Measurements from ENCODE around the gene PRKAG1. TPM values are rescaled to one million over a fixed set of nuclear protein-coding genes. Genes with fewer than 3 reads are reported as not detected.
A peak's percentile ranks its signal among the peaks of the same experiment; 100 is the strongest.

Gene PRKAG1
- total RNA-seq, 1 experiment from 2014 or later, result 34.2 TPM

DNA sequence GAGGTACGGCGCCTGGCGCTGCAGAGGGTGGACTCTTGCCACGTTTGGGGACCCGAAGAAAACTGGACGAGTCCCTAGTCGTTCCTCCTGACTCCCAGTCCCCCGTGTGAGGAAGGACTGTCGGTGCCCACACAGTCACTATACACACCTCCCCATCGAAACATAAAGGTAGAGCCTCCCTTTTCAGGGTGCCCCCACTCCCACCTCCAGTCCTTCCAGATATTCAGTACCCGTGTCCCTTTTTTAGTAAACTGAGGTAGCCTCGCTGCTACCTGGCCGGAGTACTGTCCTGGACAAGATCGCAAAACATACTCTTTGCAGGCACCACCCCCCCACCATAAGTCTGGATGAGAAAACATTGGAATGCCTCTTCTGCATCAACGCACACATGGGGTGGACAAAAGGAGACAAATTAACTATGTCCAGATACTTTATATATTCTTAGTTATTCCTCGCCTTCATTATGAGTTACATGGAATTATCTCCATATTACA lies 42.6 kb upstream of the PRKAG1 start:
- H3K9me3 Mint-ChIP-seq (ENCODE audit: low read depth, unreplicated experiment), result no peaks in the 10 kb centered on the region
- BruUV-seq (replicated peaks), result TSS peak; percentile 53
- H3K27me3 Mint-ChIP-seq (ENCODE audit: unreplicated experiment), result no peaks in the 10 kb centered on the region
- DNase-seq, result peak; percentile 2
- CTCF ChIA-PET, result no interaction called here
- H3K4me1 Mint-ChIP-seq (ENCODE audit: low read depth, unreplicated experiment), result peaks cover 22% of the 10 kb centered on the region
- peaks cover 42% of the 10 kb centered on the region for H3K36me3 Mint-ChIP-seq (ENCODE audit: insufficient read depth, unreplicated experiment)
- peak overlapping the region; percentile 61 for H3K27ac Mint-ChIP-seq (ENCODE audit: unreplicated experiment)
- no peak for TF ChIP-seq CTCF (IDR thresholded peaks at IDR 0.05; ENCODE audit: unreplicated experiment)
- H3K4me3 Mint-ChIP-seq (ENCODE audit: low read depth, unreplicated experiment), result peak overlapping the region; percentile 79
- intact Hi-C loops (cut with micrococcal nuclease; ENCODE audit: unreplicated experiment), result no loop called here

- no peaks in the 10 kb centered on the region for H3K9me3 Mint-ChIP-seq (ENCODE audit: low read depth, unreplicated experiment)
- peak within 1 kb of the TSS; percentile 79 for H3K4me3 Mint-ChIP-seq (ENCODE audit: low read depth, unreplicated experiment)
- DNase-seq, result peak; percentile 83
- peaks cover 42% of the 10 kb centered on the region for H3K36me3 Mint-ChIP-seq (ENCODE audit: insufficient read depth, unreplicated experiment)
- intact Hi-C loops (cut with micrococcal nuclease; ENCODE audit: unreplicated experiment), result no loop called here
- no peak for TF ChIP-seq CTCF (IDR thresholded peaks at IDR 0.05; ENCODE audit: unreplicated experiment)
- BruUV-seq (replicated peaks), result no TSS peak
- CTCF ChIA-PET, result interaction anchor here (0.6 kb wide), 1 partner anchor 238 kb away, joined by 3 read pairs; no protein-coding TSS in a partner anchor
- H3K27ac Mint-ChIP-seq (ENCODE audit: unreplicated experiment), result peak within 1 kb of the TSS; percentile 77
- H3K4me1 Mint-ChIP-seq (ENCODE audit: low read depth, unreplicated experiment), result peaks cover 29% of the 10 kb centered on the region
- H3K27me3 Mint-ChIP-seq (ENCODE audit: unreplicated experiment), result no peaks in the 10 kb centered on the region
Observed at GRCh38 chr12:49060237-49061156, 41.9 kb upstream of the PRKAG1 start, which contains the start of gene KMT2D. Gene KMT2D (minus strand): TSS chr12:49060794. CDS start chr12:49055324, 5,470 bp downstream.

- Mint-ChIP-seq H3K27me3 (ENCODE audit: unreplicated experiment) (no peaks in the 10 kb centered on the region), H3K4me1 (ENCODE audit: low read depth, unreplicated experiment) (peaks cover 32% of the 10 kb centered on the region), H3K27ac (ENCODE audit: unreplicated experiment) (peak overlapping the region; percentile 77), H3K9me3 (ENCODE audit: low read depth, unreplicated experiment) (no peaks in the 10 kb centered on the region), H3K4me3 (ENCODE audit: low read depth, unreplicated experiment) (peak overlapping the region; percentile 79), H3K36me3 (ENCODE audit: insufficient read depth, unreplicated experiment) (peaks cover 42% of the 10 kb centered on the region)
- CTCF ChIA-PET, result interaction anchor here (1.0 kb wide), 1 partner anchor 61 kb away, joined by 3 read pairs; no protein-coding TSS in a partner anchor
- TF ChIP-seq CTCF (IDR thresholded peaks at IDR 0.05; ENCODE audit: unreplicated experiment), result no peak
- BruUV-seq (replicated peaks), result TSS peak; percentile 20
- intact Hi-C loops (cut with micrococcal nuclease; ENCODE audit: unreplicated experiment), result no loop called here
- peak; percentile 13 for DNase-seq
Observed at GRCh38 chr12:49059299-49060171, 41.0 kb upstream of the PRKAG1 start.

DNA sequence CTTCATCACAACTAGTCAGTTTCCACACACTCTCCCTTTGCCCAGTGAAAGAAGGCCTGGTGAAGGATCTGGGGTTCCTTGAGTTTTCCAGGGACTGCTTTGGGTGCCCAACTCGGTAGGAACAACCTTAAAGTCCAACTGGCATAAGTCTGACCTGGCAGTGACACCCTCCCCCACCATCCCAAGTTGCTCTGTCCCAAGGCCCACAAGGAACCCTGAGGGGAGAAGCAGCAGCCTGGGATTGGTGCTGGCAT lies 40.4 kb upstream of the PRKAG1 start:
- peaks cover 42% of the 10 kb centered on the region for H3K36me3 Mint-ChIP-seq (ENCODE audit: insufficient read depth, unreplicated experiment)
- TF ChIP-seq CTCF (IDR thresholded peaks at IDR 0.05; ENCODE audit: unreplicated experiment), result no peak
- H3K4me3 Mint-ChIP-seq (ENCODE audit: low read depth, unreplicated experiment), result peak overlapping the region; percentile 79
- peaks cover 27% of the 10 kb centered on the region for H3K4me1 Mint-ChIP-seq (ENCODE audit: low read depth, unreplicated experiment)
- H3K27me3 Mint-ChIP-seq (ENCODE audit: unreplicated experiment), result no peaks in the 10 kb centered on the region
- intact Hi-C loops (cut with micrococcal nuclease; ENCODE audit: unreplicated experiment), result no loop called here
- peak overlapping the region; percentile 77 for H3K27ac Mint-ChIP-seq (ENCODE audit: unreplicated experiment)
- no peaks in the 10 kb centered on the region for H3K9me3 Mint-ChIP-seq (ENCODE audit: low read depth, unreplicated experiment)
- DNase-seq, result no peak
- CTCF ChIA-PET, result interaction anchor here (1.0 kb wide), 1 partner anchor 62 kb away, joined by 3 read pairs; no protein-coding TSS in a partner anchor
- BruUV-seq (replicated peaks), result no TSS peak

Measured in Calu3 (cell line).